Fibroblast of skin of abdomen (primary cell): ENCODE measurements around the gene AFF1.
"Not testable (repeated sequence)": the region's sequence is repeated elsewhere in the genome, so short reads cannot be mapped to it uniquely, and the experiment has no call there.

Source experiments
- DNase-seq: peaks from one replicate; pipeline ENCODE4 v3.0.0-alpha.2; 2013

Gene AFF1

DNA sequence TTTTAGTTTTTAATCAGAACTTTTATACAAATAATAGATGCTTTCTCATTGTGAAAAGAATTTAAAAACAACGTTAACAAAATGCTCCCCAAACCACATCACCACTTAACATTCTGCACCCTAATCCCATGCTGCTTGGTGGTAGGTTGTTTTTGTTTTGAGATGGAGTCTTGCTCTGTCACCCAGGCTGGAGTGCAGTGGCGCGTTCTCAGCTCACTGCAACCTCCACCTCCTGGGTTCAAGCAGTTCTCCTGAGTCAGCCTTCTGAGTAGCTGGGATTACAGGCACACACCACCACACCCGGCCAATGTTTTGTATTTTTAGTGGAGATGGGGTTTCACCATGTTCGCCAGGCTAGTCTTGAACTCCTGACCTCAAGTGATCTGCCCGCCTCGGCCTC lies 102.4 kb downstream of the AFF1 start:
- DNase-seq = not testable (repeated sequence)

DNA sequence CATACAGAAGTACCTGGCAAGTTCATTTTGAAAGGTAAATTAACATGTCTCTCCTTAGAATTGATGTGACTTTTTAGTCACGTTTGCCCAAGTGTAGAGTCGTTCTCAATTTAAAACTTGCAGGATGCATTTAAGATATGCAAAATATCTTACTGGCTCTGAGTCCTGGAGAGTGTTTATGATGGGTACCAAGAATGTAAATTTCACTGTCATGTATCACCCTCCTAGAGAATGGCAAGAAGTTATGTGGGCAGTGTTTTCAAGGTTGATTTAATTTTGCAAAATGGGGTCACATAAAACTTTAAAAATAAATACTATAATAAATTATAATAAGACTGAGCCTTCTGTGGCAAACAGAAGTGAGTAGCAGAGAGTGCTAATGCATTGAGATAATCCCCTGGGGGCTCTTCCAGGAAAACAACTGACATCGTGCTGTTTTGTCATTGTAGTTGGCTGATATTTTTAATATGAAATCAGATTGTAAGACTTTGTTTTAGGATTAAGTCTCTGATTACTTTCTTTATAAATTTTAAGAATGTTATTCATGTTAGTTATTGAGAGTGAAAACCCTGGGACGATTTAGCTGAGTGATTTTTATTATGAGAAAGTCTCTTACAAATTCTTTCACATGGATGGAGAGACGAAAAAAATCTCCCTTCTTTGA lies 103.0 kb downstream of the AFF1 start:
- no peak for DNase-seq

DNA sequence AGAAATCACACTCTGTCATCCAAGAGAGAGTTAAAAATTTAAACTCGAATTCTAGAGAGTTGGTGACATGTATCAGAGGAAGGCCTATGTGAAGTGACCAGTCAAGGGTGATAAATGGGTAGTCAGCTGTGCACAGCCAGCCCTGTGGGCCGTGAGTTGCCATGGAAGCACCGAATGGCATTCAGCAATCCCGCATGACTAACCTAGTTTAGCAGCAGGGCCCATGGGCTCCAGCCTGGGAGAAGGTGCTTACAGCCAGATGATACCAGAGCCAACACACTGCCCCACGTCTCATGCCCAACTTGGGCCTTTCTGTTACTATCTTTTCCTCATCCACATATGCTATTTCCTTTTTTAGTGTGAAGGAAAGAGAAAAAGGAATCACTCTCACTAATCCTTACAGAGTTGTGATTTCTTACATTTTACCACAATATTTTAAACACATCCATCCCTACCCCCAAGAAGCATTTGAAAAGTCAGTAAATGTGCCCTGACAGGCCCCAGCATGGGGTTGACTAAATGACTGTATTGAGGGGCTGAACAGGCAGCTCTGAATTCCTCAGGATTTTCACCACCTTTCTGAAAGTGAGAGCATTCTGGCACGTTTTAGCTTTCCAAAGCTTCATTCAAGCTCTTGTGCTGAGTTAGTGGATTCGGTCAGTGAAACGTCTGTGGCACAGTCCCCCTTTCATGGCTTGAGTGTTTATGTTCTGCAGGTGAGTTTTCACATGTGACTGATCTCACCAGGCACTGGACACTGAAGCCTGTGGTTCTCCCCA lies 104.2 kb downstream of the AFF1 start:
- DNase-seq = peak; percentile 67

DNA sequence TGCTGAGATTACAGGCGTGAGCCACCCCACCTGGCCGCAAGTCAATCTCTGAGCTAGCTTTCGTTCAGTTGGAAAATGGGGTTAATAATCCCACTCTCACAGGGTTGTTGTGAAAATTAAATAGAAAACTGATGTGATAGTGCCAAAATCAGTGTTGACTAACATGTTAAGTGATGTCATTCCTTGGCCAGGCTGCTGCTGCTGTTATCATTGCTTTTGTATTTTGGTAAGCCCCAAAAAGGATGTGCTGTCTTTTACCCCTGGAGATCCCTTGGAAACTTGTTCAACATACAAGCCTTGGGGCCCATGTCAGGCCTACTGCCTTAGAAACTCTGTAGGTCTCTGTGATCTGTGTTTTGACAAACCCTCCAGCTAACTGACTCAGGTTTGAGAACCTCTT lies 106.3 kb downstream of the AFF1 start:
- no peak for DNase-seq

DNA sequence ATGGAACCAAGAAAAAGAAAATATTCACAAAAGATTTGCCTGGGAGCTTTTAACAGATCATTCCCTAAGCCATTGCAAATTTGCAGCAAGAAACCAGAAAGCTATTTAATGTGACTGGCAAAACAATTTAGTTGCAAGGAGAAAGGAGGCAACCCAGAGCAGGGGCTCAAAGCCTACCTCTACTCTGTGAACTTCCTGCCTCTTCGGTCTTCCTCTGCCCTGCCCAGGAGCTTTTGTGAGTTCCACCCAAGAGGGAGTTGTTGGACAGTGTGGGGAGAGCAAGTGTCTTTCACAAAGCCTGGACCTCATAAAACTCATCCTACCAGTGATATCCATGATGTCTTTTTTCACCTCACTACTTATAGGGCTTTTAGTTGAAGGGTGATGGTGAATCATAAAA lies 107.4 kb downstream of the AFF1 start:
- no peak for DNase-seq

DNA sequence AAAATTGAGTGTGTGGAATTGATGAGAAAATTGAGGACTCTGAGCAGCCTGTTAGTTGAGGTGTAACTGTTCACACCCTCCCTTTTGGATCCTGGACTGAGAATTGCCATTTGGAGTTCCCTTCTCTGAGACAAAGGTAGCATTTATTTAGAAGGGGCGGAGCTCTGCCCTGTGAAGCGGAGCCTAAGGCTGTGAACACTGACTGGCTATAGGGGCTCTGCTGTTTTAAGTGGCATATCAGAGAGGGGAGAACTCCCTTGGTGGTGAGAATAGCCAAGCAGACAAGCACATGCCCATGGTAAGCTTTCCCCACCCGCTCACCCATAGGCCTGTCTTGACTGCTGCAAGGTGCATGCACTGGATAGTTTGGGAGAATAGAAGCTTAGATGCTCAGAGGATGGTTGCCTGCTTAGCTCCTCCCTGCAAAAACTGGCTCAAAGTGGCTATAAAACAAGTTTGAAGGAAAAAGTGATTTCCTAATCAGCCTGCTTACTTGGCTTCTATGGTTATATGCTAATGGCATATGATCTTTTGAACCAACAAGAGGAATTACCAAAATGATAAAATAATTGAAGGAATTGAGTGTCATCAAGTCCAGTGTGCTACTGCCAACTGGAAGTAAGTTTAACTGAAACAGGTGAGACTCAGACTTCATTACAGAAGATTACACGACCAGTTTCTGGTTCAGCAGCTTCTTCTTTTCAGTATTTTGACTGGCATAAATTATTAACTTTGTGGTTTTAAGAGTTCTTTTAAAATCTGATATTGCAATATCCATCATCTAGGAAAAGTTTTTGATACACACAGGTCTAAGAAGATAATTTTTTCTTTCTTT lies 108.4 kb downstream of the AFF1 start:
- DNase-seq = no peak

DNA sequence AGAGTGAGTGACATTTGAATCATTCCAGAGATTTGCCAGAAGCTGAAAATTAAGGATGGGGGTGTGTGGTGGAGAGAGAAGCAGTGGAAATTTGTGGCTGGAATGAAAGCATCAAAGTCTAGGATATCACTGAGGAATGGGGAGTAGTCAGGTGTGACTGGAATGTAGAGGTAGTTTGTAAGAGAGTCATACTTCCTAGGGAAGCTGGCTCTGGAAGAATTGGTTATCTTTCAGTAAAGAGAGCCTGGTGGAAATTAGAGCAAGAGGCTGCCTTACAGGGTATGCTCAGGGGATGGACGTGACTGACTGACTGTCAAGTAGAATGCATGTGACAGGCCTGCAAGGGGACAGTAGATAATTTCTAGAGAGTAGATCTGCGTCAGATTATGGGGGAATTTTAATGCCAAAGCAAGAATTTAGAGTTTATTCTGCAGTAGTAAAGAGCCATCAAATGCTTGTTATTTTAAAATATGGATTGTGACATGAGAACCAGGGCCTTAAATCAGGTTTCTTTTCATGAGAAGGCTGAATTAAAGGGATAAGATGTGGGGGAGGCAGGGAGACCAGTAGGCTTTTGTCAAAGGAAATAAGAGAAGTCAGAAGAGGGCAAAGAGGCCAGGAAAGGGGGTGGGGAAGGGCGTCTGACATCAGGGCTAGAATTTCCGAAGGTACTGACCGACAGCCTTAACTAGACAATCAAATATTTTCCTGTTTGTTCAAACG lies 109.9 kb downstream of the AFF1 start:
- no peak for DNase-seq

DNA sequence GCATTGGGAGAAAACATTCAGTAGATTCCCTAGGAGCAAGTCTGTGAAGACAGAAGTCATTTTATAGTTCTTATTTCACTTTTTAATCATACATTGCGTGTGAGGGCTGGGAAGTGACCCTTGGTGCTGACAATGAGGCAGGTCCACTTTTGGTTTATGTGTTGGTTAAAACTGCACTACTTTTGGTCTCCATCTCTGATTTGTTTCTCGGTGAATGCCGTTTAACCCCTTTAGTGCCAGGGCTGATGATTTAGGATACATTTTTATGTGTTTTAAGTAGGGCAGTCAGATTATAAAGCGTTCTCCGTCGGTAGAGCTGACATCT lies 110.4 kb downstream of the AFF1 start:
- no peak for DNase-seq

DNA sequence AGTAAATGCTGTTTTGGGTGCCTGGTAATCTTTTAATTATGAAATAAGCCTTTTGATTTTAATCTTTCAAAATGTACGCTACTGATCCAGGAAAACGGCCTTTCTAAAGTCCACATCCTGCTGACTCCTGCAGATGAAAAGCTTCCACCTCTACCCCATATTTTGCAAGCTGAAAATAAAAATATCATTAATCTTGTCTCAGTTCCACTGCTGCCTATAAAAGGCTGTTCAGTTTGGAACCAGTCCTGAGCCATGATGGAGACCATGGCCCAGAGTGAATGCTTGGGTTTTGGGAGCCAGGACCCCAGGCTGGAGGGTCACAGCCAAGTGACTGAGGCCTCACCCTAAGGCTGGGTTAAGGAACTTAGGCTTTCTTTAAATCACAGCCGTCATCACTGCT lies 110.8 kb downstream of the AFF1 start:
- no peak for DNase-seq

DNA sequence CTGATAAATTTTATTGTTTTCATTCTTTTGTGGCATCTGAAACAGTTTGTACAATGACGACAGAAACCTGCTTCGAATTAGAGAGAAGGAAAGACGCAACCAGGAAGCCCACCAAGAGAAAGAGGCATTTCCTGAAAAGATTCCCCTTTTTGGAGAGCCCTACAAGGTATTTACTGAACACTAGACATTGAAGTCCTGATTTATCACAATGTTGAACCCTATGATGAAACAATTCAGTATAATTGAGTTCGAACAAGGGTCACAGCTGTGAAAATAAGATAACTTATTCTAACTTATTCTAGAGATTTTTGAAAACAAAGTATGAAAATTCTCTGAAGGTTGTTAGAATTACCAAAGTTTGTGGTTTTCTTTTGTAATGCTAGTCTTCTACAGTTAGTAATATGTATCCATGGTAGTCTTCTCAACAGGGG lies 111.3 kb downstream of the AFF1 start:
- DNase-seq = peak; percentile 80

DNA sequence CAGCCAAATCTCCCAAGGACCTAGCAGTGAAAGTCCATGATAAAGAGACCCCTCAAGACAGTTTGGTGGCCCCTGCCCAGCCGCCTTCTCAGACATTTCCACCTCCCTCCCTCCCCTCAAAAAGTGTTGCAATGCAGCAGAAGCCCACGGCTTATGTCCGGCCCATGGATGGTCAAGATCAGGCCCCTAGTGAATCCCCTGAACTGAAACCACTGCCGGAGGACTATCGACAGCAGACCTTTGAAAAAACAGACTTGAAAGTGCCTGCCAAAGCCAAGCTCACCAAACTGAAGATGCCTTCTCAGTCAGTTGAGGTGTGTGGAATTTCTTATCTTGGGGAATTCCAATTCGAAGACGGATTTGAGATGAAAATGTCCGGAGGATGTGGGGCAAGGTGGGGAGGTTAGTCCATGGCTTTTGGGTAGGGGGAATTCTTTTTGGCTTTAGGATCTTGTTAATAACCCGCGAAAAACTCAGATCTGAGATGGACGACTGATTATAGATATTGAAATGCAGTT lies 112.5 kb downstream of the AFF1 start:
- DNase-seq = no peak

DNA sequence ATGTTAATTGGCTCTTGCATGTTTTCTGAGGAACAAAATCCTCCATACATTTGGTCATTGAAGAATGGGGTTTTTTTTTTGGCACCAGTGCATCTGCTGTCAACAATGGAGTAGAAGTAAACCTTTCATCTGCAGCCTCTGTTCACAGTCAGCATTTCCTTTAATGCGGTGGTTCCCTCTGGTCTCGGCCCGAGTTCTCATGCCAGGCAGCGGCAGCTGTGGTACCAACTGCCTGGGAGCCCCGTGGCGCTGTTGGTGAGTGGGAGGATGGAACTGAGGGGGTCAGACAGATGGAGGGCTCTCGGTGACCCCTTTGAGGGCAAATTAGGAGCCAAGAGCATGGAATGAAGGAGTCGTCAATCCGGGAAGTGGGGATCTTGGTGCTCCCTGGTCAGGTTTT lies 114.7 kb downstream of the AFF1 start:
- DNase-seq = no peak

DNA sequence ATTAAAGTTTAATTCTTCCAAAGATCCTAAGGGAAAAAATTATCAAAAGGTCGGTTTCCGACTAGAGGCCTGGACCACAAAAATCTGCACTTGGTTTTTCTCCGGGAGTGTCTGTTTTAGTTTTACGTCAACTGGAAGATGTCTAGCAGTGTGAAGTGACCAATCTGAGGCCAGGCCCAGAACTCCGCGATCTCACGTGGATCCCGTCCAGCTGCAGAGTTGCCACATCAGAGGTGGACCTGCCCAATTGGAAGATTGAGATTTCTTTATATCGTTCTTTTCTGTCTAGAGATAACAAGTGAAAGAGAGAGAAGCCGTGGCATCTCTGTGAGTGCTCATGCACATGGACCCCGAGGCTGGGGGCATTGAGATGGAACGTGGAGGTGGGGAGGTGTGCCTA lies 115.8 kb downstream of the AFF1 start:
- DNase-seq = no peak

DNA sequence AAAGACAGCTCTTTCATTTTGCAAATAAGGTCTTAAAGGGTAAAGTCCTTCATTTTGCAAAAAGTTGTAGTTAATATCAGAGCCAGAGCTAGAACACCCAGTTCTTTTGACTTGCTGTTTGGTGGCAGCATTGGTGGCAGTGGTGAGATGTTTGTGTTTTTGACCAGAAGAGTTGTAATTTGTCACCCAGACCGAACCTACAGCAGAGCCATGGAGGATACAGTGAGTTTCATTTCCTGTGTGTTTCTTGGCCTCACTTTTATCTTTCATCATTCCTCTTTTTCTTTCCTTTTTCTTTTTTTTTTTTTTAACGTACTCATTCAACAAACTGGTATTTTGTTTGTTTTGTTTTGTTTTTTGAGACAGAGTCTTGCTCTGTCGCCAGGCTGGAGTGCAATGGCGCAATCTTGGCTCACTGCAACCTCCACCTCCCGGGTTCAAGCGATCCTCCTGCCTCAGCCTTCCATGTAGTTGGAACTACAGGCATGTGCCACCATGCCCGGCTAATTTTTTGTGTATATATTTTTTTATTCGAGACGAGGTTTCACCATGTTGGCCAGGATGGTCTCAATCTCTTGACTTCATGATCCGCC lies 116.4 kb downstream of the AFF1 start:
- no peak for DNase-seq

DNA sequence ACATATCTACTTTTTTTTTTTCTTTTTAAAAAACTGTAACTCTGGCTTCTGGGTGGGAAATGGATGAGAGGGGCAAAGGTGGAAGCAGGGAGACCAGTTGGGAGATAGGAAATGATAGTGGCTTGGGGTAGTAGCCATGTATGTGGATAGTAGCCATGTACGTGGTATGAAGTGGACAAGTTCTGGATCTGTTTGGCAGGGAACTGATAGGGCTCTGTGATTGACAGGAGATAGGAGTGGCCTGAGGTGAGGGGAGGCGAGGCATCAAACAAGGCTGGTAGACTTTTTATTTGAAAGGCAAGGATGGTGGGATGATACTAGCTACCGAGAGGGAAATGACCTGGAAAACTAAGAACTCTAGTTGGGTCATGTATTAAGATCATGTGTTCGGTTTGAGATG lies 117.8 kb downstream of the AFF1 start:
- no peak for DNase-seq

DNA sequence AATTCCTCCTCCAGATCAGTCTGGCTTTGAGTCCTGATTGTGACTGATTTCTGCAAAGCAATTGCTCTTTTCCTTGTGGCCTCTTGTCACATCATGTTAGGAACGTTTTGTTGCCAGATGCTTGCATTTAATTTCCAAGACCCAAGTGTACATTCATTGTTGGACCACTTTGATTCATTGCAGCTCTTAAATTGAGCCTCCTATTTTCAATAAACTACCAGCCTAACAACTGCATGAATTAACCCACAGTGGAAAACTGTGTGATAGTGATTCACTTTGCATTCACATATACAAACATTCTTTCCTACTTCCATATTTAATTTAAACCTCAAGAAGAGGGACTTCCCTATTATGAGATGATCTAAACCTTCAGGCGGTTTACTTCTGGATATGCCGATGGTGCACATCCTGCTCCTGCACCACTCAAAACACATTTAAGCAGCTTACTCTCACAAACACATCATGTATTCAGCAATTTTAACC lies 118.4 kb downstream of the AFF1 start:
- DNase-seq = no peak

DNA sequence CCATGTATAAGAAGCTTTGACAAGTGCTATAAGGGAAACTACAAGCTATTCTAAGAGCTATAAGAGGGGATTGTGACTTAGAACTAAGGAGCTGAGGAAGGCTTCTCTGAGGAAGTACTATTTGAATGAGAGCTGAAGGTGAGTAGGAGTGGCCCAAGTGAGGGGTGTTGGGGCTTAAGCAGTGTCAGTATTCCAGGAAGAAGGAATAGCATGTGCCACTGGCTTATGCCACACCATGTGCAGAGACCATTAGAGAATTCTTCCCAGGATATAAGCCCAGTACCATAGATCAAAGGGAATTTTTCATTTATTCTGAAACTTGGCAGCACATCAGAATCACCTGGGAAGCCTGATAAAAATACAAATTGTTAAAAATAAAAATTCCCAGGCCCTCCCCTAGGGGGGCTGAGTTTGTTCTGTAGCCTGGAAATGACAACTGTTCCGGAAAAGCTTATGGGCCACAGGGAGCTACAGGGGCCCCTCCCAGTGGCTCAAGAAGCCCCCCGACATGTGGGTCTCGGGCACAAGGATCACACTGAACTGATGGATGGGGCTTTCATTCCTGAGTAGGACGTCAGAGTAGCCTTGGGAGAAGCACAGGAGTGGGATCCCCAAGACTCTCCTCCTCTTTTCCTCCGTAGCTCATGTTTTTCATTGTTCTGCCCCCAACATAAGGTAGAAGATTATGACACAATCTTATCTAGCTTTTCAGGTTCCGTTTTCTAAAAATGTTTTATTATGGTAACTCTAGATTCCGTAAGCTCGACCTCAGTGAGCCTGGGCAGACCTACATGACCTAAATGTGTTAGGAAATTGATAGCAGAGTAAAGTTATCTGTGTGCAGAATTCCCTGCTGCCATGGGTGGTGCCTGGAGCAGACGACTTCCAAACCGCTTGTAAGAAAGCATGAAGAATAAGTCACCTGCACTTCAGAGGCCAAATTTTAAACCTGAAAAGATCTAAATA lies 119.3 kb downstream of the AFF1 start:
- no peak for DNase-seq

DNA sequence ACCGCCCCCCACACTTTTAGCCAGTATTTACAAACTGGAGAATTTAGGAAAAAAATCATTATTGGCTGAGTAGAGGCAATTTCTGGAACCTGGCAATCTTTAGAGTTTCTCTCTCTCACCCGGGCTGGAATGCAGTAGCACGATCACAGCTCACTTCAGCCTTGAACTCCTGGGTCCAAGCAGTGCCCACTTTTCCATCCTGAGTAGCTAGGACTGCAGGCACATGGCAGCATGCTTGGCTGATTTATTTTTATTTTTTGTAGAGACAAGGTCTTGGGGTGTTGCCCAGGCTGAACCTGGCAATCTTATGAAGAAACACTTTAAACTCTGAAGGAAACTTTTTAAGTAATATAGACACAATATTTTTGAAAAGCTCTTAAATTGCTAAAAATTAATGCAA lies 120.1 kb downstream of the AFF1 start:
- DNase-seq = no peak

DNA sequence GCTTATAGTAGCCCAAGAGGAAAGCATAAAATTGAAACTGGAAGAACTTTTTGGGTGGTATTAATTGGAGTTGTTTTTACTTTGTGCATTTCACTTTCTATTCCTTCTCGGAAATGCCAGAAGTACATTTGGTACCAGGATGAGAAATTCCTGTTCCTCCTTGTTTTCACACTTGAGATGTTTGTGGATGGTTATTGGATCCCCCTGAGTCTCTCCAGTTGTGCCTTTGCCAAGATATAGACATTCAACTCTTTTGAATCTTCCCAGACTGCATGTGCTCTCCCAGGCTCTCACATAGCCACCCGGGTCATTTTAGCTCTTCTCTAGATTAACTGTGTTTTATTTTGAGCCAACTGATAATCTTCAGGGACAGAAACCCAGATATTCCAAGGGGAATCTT lies 120.5 kb downstream of the AFF1 start:
- DNase-seq = no peak

DNA sequence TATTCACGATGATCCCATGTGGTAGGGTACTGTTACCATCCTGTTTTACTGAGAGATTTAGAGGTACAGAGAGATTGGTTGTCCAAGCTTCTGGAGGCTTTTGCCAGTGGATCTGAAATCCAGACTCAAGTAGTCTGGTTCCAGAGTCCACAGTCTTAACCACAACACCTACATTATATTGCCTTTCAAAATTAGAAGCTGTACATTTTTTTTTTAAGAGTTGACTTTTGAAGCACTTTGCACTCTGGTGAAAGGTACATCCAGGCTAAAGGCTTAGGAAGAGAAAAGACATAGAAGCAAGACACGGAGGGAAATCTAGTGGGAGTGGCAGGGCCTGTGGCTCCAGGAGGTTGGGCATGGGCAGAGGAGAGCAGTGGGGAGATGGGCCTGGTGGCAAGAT lies 122.1 kb downstream of the AFF1 start:
- no peak for DNase-seq

DNA sequence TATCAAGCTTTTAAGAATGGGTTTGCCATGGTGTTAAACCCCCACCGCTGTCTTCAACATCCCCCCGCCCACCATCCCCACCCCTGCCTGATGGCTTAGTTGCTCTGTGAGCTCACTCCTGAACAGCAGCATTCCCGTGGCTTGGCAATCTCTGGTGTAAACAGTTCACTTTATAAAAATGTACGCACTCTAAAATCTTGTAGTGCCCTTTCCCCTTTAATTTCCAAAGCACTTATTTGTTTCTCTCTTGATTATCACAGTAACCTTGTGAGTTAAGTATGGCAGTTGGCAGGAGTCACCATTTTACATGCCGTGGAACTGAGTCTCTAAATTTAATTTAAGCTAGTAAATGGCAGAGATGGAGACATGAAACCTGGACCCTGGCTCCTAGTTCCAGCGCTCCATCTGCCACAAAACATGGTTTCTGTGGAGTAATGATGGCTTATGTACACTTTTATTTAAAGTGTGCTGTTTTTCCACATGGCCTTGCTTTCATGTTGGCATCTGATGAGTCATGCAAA lies 123.1 kb downstream of the AFF1 start:
- DNase-seq = no peak
